Left lobe of liver (tissue), 2 donors: ENCODE measurements around the gene COX19. TPM values are rescaled to one million over a fixed set of nuclear protein-coding genes. Genes with fewer than 3 reads are reported as not detected.
"Not testable (repeated sequence)": the region's sequence is repeated elsewhere in the genome, so short reads cannot be mapped to it uniquely, and the experiment has no call there.

Source experiments
- ATAC-seq: fragments of 200-7000 bp; cut with Tn5 transposase; one replicate; pipeline ENCODE4 v1.9.1; 2020; ENCODE audit warnings: mild to moderate bottlenecking, moderate library complexity
- DNase-seq: peaks from one replicate; pipeline ENCODE4 v3.0.0-alpha.2; 2020; ENCODE audit warnings: low spot score
- total RNA-seq: library from RNA; stranded (reverse); gene quantifications from one replicate; pipeline ENCODE4 v1.2.1, GENCODE V29; 2021
- donor health status: DM: no; HTN: no; CAD: no; lungs with moderate emphysema.
- donor health status: DM: no; HTN: yes; CAD: no.

Gene COX19
- total RNA-seq, 1 donor from 2014 or later: 5.2 TPM

DNA sequence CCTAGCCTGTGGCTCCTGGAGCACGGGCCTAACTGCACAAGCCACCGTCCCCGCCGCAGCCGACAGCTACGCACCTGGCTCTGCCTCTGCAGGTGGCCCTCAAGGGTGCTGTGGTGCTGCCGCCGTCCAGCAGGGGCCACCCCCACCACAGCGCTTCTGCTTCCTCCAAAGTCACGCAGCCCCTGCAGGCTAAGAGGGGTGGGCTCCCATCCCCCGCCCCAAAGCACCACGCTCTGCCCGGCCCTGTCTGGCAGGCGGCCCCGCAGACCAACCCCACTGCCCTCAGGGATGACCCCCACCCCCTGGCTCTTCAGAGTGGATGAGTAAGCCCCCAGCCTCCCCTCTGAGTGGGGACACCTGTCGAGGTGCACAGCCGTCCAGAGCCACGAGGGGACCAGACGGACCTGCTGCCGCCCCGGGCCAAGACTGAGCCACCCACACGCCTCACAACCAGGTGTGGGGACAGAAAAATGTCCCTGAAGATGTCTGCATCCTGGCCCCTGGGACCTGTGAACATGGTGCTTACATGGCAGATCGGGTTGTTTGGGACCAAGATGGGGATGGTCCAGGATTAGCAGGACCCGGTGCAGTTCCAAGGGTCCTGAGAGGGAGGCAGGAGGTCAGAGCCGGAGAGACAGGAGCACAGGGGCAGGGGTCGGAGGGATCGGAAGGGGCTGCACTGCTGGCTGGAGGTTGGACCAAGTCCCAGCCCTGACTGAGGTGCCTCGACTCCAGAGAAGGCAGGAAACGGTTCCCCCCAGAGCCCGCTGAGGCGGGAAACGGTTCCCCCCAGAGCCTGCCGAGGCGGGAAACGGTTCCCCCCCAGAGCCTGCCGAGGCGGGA is 11.9 kb downstream of the COX19 start:
- DNase-seq (no peak), ATAC-seq (peak; percentile 43)

GRCh38 chr7:962401-963081 is 12.8 kb downstream of the COX19 start:
- DNase-seq: no peak
- no peak for ATAC-seq

GRCh38 chr7:961546-962400 is 13.6 kb downstream of the COX19 start:
- ATAC-seq (no peak), DNase-seq (no peak)

DNA sequence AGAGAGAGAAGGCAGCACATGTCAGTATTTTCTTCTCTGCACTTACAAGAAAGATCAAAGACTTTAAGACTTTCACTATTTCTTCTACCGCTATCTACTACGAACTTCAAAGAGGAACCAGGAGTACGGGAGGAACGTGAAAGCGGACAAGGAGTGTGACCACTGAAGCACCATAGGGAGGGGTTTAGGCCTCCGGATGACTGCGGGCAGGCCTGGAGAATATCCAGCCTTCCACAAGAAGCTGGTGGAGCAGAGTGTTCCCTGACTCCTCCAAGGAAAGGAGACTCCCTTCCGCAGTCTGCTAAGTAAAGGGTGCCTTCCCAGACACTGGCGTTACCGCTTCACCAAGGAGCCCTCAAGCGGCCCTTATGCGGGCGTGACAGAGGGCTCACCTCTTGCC is 14.4 kb downstream of the COX19 start:
- not testable (repeated sequence) for ATAC-seq, DNase-seq

- ATAC-seq (no peak), DNase-seq (no peak)
Observed at GRCh38 chr7:960269-960871, 15.0 kb downstream of the COX19 start.

- not testable (repeated sequence) for ATAC-seq, DNase-seq
Observed at GRCh38 chr7:959740-960139, 15.6 kb downstream of the COX19 start.

- no peak for DNase-seq
- ATAC-seq: no peak
Observed at GRCh38 chr7:959271-959670, 16.1 kb downstream of the COX19 start.

GRCh38 chr7:958221-959200 is 16.8 kb downstream of the COX19 start:
- ATAC-seq: no peak
- DNase-seq: no peak

DNA sequence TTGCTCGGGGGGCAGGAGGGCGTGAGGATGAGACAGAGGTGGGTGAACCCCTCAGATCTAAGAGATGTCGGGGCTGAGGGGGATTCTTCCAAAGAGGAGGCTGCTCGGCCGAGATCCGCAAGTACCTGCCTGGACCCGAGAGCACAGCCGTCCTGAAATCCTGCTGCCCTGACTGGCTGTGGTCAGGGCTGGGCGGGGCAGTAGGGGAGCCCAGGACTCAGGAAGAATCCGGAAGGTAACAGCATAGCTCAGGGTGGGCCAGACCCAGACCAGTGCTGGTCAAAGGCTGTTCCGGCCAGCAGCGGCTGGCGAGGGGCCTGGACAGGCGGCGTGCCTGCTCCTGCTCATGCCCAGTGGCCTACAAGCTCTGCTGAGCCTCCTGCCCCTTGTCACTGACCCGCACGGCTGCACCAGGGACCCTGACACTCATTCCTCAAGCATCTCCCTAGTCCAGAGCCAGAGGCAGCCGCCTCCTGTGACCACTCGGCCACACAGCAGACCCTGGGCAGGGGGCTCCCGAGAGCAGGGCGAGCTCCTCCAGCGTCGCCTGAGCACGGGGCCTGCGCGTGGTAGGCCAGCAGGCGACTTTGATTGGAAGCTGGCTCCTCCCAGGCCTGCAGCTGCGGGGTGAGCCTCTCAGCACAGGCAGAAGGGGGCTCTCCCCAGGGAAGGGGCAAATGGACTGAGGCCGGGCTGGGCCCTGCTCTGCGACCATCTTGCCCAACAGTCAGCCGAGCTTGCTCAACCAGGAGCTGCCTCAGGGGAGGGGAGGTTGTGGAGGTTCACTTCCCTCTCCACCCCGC is 17.7 kb downstream of the COX19 start:
- no peak for DNase-seq
- peak; percentile 37 for ATAC-seq

GRCh38 chr7:956031-956430 is 19.3 kb downstream of the COX19 start:
- no peak for ATAC-seq
- no peak for DNase-seq

DNA sequence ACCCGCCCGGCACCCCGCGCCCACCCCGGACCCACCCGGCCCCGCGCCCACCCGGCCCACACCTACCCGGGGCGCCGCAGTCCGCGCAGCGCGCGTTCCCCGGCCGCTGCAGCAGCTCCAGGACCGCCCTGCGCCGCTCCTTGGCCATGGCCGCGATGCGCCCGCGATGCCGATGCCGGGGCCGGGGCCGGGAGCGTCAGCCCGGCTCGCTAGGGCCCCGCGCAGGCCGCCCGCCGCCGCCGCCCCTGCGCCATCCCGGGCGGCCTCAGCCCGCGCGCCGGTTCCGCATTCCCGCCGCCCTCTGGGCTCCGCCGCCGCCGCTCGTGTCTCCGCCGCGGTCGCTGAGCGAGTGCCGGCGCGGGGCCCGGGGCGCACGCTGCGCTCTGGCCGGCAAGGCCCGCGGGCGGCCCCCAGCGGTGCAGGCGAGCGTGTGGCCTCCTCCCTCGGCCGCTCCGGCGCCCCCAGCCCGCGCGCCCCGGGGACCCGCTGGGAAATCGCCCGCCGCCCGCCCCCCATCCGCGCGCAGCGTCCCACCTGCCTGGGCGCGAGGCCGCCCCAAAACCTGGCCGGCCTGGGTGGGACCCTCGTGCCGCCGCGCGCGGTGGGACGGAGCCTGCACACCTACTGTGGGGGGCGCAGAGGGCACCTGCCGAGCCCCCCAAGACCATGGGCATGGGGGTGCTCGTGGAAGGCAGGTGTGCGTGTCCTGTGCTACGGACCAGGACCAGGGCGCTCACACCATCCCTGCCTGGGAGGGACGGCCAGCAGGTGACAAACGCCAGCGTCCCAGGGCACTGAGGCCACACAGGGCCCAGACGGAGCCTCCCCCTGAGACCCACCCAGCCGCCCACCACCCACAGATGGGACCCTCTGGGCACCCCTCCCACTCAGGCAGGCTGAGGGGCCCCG is 20.8 kb downstream of the COX19 start, which contains the start of gene ADAP1:
Gene ADAP1, minus strand, starts transcription at position 351 of the 909 bp plus-strand sequence. Its CDS starts 203 bp downstream, at position 148.
- ATAC-seq (peak; percentile 52), DNase-seq (no peak)

GRCh38 chr7:953547-954327 is 21.6 kb downstream of the COX19 start:
- DNase-seq (peak; percentile 66), ATAC-seq (peak; percentile 75)

DNA sequence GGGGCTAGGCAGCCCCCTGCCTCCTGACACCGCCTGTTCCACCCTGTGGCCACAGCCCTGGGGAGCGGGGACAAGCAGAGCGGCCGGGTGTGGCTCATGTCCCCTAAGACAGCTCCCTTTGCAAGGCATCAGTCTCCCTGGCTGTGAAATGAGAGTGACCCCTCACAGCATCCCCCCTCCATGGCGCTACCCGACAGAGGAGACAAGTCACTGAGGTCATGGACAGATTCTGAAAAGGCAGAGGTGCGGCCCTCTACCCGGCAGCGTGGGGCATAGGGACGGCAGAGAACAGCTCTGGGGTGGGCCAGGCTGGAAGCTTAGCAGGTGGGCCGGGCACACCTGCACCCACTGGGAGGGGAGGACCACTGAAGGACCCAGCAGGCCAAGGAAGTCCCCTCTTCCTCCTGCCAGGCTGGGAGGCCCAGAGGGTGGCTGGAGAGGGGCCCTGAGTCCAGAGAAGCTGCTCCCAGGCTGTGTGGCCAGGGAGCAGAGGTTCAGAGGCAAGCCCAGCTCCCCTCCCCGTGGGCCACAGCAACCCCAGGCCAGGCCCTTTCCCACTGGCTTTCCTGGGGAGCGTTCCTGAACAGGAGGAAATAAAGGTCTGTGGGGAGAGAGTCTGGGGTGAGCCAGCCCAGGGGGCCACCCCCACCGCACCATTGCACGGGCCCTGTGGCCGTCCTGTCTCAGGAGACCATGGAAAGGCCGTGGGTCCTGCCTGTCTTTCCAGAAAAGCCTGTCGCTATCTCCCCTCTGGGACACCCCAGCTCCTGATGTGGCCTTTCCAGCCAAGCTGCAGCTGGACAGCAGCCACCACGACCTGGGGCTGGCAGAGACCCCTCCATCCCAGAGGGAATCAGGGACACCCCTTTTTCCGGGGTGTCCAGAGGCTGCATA is 22.6 kb downstream of the COX19 start:
- no peak for ATAC-seq
- no peak for DNase-seq

DNA sequence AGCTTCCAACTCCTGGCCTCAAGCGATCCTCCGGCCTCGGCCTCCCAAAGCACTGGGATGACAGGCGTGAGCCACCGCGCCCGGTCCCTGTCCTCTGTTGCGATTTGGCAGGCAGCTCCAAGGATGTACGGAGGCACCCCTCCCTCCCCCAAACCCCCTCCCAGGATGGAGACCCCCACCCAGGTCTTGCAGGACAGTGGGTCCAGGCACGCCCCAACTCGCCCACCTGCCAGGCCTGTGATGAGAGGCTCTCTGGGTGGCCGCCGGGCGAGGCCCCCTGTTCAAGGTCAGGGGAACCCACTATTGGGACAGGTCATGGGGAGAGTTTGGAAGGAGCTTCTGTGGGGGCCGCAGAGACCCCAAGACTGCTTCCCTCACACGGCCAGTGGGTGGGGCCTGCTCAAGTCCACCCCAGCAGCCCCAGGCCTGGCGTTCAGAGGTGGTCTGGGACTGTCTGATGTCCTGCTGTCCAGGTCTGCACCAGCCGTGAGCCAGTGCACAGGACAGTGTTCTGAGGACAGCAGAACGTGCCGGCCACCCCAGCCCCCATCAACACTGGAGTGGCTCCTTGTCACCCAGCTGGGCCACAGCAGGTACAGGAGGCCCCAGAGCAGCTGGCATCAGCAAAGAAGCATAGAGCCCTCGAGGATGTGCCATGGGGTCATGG is 23.3 kb downstream of the COX19 start:
- no peak for DNase-seq

More for the DNA sequence above, 23.3 kb downstream of the COX19 start:
- no peak for ATAC-seq
